Uterus (tissue), 2 donors: ENCODE data around the gene GRK5.
"Not testable (repeated sequence)": the region's sequence is repeated elsewhere in the genome, so short reads cannot be mapped to it uniquely, and the experiment has no call there.

Source experiments
- POLR2A ChIP-seq, 2 donors: fragments of 450-650 bp; IDR thresholded peaks; one replicate each; pipeline ENCODE4 v1.6.1; 2016; ENCODE audit warnings: antibody characterized with exemption in 2 of 2, mild to moderate bottlenecking in 1 of 2, moderate library complexity in 1 of 2
- TF ChIP-seq, protein P1 (sequence below), 4 experiments: fragments of 200-600 bp in 2 of 4; fragments of 450-650 bp in 2 of 4; sonication (generic) in 2 of 4; IDR thresholded peaks; one replicate each; pipeline ENCODE4 v1.5.1; 2016 to 2019; ENCODE audit warnings: antibody characterized with exemption in 4 of 4, mild to moderate bottlenecking in 2 of 4, moderate library complexity in 1 of 4

DNA sequence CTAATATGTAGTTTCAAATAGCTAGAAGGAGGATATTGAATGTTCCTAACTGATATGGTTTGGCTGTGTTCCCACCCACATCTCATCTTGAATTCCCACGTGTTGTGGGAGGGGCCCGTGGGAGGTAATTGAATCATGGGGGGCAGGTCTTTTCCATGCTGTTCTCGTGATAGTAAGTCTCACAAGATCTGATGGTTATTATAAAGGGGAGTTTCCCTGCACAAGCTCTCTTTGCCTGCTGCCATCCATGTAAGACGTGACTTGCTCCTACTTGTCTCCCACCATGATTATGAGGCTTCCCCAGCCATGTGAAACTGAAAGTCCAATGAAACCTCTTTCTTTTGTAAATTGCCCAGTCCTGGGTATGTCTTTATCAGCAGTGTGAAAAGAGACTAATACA, 25.1 kb downstream of the GRK5 start:
- TF ChIP-seq, protein P1, sequence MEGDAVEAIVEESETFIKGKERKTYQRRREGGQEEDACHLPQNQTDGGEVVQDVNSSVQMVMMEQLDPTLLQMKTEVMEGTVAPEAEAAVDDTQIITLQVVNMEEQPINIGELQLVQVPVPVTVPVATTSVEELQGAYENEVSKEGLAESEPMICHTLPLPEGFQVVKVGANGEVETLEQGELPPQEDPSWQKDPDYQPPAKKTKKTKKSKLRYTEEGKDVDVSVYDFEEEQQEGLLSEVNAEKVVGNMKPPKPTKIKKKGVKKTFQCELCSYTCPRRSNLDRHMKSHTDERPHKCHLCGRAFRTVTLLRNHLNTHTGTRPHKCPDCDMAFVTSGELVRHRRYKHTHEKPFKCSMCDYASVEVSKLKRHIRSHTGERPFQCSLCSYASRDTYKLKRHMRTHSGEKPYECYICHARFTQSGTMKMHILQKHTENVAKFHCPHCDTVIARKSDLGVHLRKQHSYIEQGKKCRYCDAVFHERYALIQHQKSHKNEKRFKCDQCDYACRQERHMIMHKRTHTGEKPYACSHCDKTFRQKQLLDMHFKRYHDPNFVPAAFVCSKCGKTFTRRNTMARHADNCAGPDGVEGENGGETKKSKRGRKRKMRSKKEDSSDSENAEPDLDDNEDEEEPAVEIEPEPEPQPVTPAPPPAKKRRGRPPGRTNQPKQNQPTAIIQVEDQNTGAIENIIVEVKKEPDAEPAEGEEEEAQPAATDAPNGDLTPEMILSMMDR (IDR thresholded peaks at IDR 0.05): not testable (repeated sequence)
- TF ChIP-seq POLR2A (IDR thresholded peaks at IDR 0.05): not testable (repeated sequence)
